Activated naive CD4-positive, alpha-beta T cell treated with anti-CD3 and anti-CD28 coated beads, Interleukin-2, amount 10 ng/mL, durations not matched to agents 7 days and 5 days (primary cell): ENCODE data around the gene SST.

Source experiments
- CTCF ChIA-PET: fragments of 350-600 bp; sonication (Branson Sonifier 250); formaldehyde crosslinking; loops from one replicate; lab custom pipeline; 2021; ENCODE audit warnings: antibody characterized with exemption; lab: Charles Lee
- DNase-seq: peaks from one replicate; pipeline ENCODE4 v3.0.0-alpha.2; 2020
- H3K27ac Mint-ChIP-seq: one replicate; pipeline ENCODE4 v1.8.0; 2021; ENCODE audit warnings: mild to moderate bottlenecking, moderate library complexity, mixed read lengths
- H3K27me3 Mint-ChIP-seq: one replicate; pipeline ENCODE4 v1.8.0; 2021; ENCODE audit warnings: mild to moderate bottlenecking, mixed read lengths
- H3K36me3 Mint-ChIP-seq: one replicate; pipeline ENCODE4 v1.8.0; 2021; ENCODE audit warnings: mixed read lengths
- H3K4me1 Mint-ChIP-seq: one replicate; pipeline ENCODE4 v1.8.0; 2021; ENCODE audit warnings: mixed read lengths
- H3K4me3 Mint-ChIP-seq: one replicate; pipeline ENCODE4 v1.8.0; 2021; ENCODE audit warnings: mild to moderate bottlenecking, moderate library complexity, mixed read lengths
- H3K9me3 Mint-ChIP-seq: one replicate; pipeline ENCODE4 v1.8.0; 2021; ENCODE audit warnings: mixed read lengths

Gene SST

DNA sequence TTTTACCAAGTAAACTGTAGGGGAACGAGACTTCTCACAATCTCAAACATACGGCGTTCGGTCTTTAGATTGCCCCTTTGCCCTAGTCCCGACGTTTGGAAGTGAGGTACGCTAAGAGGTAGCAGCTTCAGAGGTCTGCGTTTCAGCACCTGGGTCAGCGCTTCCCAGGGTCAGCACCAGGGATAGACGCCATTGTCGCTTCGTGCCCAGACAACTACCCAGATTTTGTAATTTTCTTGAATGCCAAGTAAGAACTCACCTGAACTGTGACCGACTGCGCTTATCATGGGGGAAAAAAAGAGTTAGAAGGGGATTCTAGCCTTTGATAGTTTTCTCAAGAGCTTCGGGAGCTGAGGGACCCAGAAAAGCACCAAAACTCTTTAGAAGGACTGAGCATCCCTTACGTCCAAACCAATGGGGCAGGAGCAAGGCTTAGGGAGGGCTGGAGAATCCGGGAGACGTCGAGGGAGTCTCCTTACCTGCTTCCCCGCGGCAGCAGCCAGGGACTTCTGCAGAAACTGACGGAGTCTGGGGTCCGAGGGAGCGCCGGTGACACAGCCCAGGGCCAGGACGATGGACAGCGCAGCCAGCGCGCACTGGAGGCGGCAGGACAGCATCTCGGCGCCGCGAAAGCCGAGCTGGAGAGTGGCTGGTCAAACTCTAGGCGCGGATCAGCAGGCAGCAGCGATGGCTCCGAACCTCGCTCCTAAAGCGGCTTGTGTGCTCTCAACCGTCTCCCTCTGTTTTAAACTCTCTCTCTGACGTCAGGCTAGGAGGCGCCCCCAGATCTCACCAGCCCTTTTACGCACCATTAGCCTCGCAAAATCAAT lies at the start of gene SST:
TSS of gene SST (minus strand) at position 720 of the 830 bp plus-strand sequence. CDS start at position 617, 103 bp downstream.
- CTCF ChIA-PET, result interaction anchor here (0.9 to 8.2 kb wide), 5 partner anchors 10 to 1473 kb away, joined by 3 to 55 read pairs (median 4); no protein-coding TSS in a partner anchor

GRCh38 chr3:187719628-187720336 lies 49.6 kb upstream of the SST start:
- CTCF ChIA-PET, result interaction anchor here (1.0 to 1.9 kb wide), 6 partner anchors 11 to 400 kb away, joined by 3 to 6 read pairs (median 4); no protein-coding TSS in a partner anchor
- Mint-ChIP-seq H3K4me3 (no peak overlapping the region), H3K27me3 (no peaks in the 10 kb centered on the region), H3K27ac (peak overlapping the region; percentile 28), H3K4me1 (no peaks in the 10 kb centered on the region), H3K9me3 (no peaks in the 10 kb centered on the region), H3K36me3 (peaks cover 17% of the 10 kb centered on the region)
- DNase-seq, result no peak

More for the DNA sequence above, at the start of gene SST:
- peaks cover 47% of the 10 kb centered on the region for H3K27me3 Mint-ChIP-seq
- no peaks in the 10 kb centered on the region for H3K9me3 Mint-ChIP-seq
- DNase-seq, result peak; percentile 65
- no peak within 1 kb of the TSS for H3K4me3 Mint-ChIP-seq
- H3K36me3 Mint-ChIP-seq, result no peaks in the 10 kb centered on the region
- H3K4me1 Mint-ChIP-seq, result no peaks in the 10 kb centered on the region
- no peak within 1 kb of the TSS for H3K27ac Mint-ChIP-seq

DNA sequence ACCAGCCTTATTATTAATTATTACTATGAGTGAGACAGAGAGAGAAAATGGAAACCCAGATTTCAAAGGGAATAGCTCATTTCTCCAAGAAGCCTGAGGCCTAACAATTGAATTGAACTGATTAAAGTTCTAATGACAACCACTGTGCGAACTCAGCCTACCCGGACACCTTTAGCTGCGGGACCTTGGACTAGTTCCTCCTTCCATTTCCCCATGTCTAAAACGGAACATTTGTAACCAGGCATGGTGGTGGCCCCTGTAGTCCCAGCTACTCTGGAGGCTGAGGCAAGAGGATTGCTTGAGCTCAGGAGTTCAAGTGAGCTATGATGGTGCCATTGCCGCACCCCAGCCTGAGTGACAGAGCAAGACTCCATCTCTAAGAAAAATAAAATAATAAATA lies 48.6 kb upstream of the SST start:
- peaks cover 4% of the 10 kb centered on the region for H3K27me3 Mint-ChIP-seq
- peaks cover 17% of the 10 kb centered on the region for H3K36me3 Mint-ChIP-seq
- H3K27ac Mint-ChIP-seq, result no peak overlapping the region
- no peaks in the 10 kb centered on the region for H3K9me3 Mint-ChIP-seq
- H3K4me1 Mint-ChIP-seq, result peaks cover 9% of the 10 kb centered on the region
- DNase-seq, result no peak
- CTCF ChIA-PET, result interaction anchor here (1.1 to 6.4 kb wide), 4 partner anchors 20 to 1236 kb away, joined by 3 to 72 read pairs (median 4); no protein-coding TSS in a partner anchor
- no peak overlapping the region for H3K4me3 Mint-ChIP-seq

DNA sequence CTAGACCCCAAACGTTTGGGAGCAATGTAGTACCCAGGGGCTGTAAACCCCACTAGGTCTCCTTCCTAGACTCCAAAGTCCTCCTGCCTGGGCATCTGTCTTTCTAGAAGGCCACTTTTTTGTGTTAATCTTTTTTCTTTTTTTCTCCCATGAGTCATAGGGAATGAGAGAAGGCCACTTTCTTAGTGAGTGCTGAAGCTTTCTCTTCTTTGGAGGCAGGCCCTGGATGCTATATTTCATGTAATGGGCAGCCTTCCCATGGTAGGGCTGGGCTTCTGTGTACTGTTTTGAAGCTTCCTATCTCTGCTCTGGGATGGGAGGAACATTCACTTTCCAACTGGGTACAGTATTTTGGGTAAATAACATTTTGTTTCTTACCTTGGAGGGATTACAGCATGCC lies 47.4 kb upstream of the SST start:
- Mint-ChIP-seq H3K36me3 (peaks cover 6% of the 10 kb centered on the region), H3K4me1 (peaks cover 16% of the 10 kb centered on the region), H3K4me3 (no peak overlapping the region), H3K27ac (no peak overlapping the region), H3K27me3 (peaks cover 4% of the 10 kb centered on the region), H3K9me3 (no peaks in the 10 kb centered on the region)
- CTCF ChIA-PET, result interaction anchor here (0.9 to 6.4 kb wide), 4 partner anchors 17 to 1555 kb away, joined by 3 to 72 read pairs (median 8); no protein-coding TSS in a partner anchor
- no peak for DNase-seq

DNA sequence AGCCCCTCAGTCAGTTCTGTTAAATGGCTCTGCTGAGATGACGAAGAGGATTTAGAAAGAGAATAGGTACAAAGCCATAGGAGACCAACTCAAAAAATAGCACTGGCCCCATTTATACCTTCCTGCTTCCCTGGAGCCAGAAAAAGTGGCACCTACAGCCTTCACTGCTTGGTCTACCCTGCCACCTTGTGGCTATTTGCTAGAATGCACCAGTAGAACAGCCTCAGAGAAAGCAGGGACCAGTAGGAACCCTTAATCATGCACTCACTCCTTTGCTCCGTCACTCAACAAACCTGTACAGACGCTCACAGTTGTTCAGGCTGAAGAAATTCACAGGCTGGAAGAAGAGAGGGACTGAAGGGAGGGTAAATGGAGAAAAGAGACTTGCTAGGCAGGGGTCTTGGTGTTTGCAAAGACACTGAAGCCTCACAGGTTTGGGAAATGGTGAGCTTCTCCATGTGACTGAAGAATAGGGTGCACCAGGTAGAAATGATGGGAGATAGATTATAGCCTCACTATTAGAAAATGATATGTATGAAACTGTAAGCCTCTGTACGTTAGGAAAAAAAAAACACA lies 44.3 kb upstream of the SST start:
- peak; percentile 83 for DNase-seq
- Mint-ChIP-seq H3K4me3 (no peak overlapping the region), H3K27me3 (peaks cover 4% of the 10 kb centered on the region), H3K9me3 (no peaks in the 10 kb centered on the region), H3K27ac (peak overlapping the region; percentile 26), H3K36me3 (no peaks in the 10 kb centered on the region), H3K4me1 (peaks cover 16% of the 10 kb centered on the region)
- CTCF ChIA-PET, result interaction anchor here (0.7 to 6.4 kb wide), 12 partner anchors 13 to 494 kb away, joined by 3 to 72 read pairs (median 4); no protein-coding TSS in a partner anchor

GRCh38 chr3:187713504-187713903 lies 43.3 kb upstream of the SST start:
- no peak overlapping the region for H3K4me3 Mint-ChIP-seq
- no peaks in the 10 kb centered on the region for H3K36me3 Mint-ChIP-seq
- no peaks in the 10 kb centered on the region for H3K9me3 Mint-ChIP-seq
- peaks cover 4% of the 10 kb centered on the region for H3K27me3 Mint-ChIP-seq
- CTCF ChIA-PET, result interaction anchor here (0.7 to 6.4 kb wide), 9 partner anchors 9 to 394 kb away, joined by 3 to 72 read pairs (median 4); no protein-coding TSS in a partner anchor
- H3K4me1 Mint-ChIP-seq, result peaks cover 16% of the 10 kb centered on the region
- H3K27ac Mint-ChIP-seq, result no peak overlapping the region
- peak; percentile 33 for DNase-seq

GRCh38 chr3:187709155-187709554 lies 39.0 kb upstream of the SST start:
- no peak overlapping the region for H3K27ac Mint-ChIP-seq

GRCh38 chr3:187708696-187709095 lies 38.5 kb upstream of the SST start:
- no peak overlapping the region for H3K4me3 Mint-ChIP-seq
- no peaks in the 10 kb centered on the region for H3K36me3 Mint-ChIP-seq
- no peak overlapping the region for H3K27ac Mint-ChIP-seq
- no peaks in the 10 kb centered on the region for H3K9me3 Mint-ChIP-seq
- no peak for DNase-seq
- peaks cover 6% of the 10 kb centered on the region for H3K4me1 Mint-ChIP-seq
- CTCF ChIA-PET, result interaction anchor here (1.0 to 1.6 kb wide), 2 partner anchors 29 to 389 kb away, joined by 3 to 5 read pairs; no protein-coding TSS in a partner anchor
- no peaks in the 10 kb centered on the region for H3K27me3 Mint-ChIP-seq

More at GRCh38 chr3:187709155-187709554, 39.0 kb upstream of the SST start:
- no peak for DNase-seq
- no peaks in the 10 kb centered on the region for H3K36me3 Mint-ChIP-seq
- peaks cover 11% of the 10 kb centered on the region for H3K4me1 Mint-ChIP-seq
- CTCF ChIA-PET, result interaction anchor here (1.0 to 1.6 kb wide), 2 partner anchors 30 to 389 kb away, joined by 3 to 5 read pairs; no protein-coding TSS in a partner anchor
- H3K9me3 Mint-ChIP-seq, result no peaks in the 10 kb centered on the region
- H3K4me3 Mint-ChIP-seq, result no peak overlapping the region
- H3K27me3 Mint-ChIP-seq, result no peaks in the 10 kb centered on the region

DNA sequence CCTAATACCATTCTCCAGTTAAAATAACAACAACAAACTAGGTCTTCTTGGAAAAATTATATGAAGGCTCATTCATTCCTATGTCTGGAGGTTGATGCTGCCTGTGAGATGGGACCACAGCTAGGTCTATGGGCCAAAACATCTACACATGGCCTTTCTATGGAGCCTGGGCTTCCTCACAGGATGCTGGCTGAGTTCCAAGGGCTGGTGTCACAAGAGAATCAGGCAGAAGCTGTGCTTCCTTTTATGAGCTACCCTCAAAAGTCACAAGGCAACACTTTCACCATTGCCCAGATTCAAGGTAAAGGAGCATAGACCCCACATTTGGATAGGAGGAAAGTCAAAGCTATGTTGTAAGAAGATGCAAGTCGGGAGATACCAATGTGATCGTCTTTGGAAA lies 36.8 kb upstream of the SST start:
- peaks cover 2% of the 10 kb centered on the region for H3K27me3 Mint-ChIP-seq
- H3K4me3 Mint-ChIP-seq, result no peak overlapping the region
- H3K9me3 Mint-ChIP-seq, result no peaks in the 10 kb centered on the region
- CTCF ChIA-PET, result no interaction called here
- H3K4me1 Mint-ChIP-seq, result no peaks in the 10 kb centered on the region
- H3K27ac Mint-ChIP-seq, result no peak overlapping the region
- no peaks in the 10 kb centered on the region for H3K36me3 Mint-ChIP-seq
- no peak for DNase-seq

GRCh38 chr3:187705164-187705563 lies 35.0 kb upstream of the SST start:
- DNase-seq, result no peak
- no peaks in the 10 kb centered on the region for H3K36me3 Mint-ChIP-seq
- no peaks in the 10 kb centered on the region for H3K9me3 Mint-ChIP-seq
- H3K27ac Mint-ChIP-seq, result no peak overlapping the region
- CTCF ChIA-PET, result interaction anchor here (0.6 to 1.5 kb wide), 3 partner anchors 10 to 386 kb away, joined by 3 to 4 read pairs (median 4); no protein-coding TSS in a partner anchor
- H3K27me3 Mint-ChIP-seq, result peaks cover 6% of the 10 kb centered on the region
- no peak overlapping the region for H3K4me3 Mint-ChIP-seq
- no peaks in the 10 kb centered on the region for H3K4me1 Mint-ChIP-seq

DNA sequence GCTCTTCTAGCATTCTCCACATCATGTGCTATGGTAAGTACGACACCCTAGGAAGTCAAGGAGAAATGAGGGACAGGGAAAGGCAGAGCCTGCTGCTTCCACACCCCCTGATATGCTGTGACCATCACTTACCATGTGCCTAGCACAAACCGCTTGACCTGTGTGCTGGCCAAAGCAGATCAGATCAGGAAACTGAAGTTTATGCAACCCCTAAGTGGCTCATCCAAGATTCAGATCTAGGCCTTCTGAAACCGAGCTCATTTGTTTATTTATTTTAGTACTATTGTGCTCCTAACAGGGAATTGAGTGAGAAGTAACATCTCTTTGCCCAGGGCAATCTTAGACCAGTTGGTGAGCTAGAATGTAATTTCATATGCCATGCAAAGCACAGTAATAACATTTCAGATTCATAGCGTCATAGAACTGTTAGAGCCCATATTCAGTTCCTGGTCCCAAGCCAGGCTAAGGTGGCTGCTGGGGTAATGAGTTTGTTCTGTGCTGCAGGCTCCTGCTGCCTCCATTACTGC lies 32.4 kb upstream of the SST start, which contains the start of gene RTP2:
TSS of gene RTP2 (minus strand) at position 51 of the 527 bp plus-strand sequence. CDS start 429 bp downstream, outside the sequence.
- H3K9me3 Mint-ChIP-seq, result no peaks in the 10 kb centered on the region
- H3K4me3 Mint-ChIP-seq, result no peak within 1 kb of the TSS
- no peaks in the 10 kb centered on the region for H3K36me3 Mint-ChIP-seq
- no peak for DNase-seq
- CTCF ChIA-PET, result interaction anchor here (1.6 to 2.9 kb wide), 2 partner anchors 21 to 383 kb away, joined by 7 to 9 read pairs; no protein-coding TSS in a partner anchor
- peaks cover 24% of the 10 kb centered on the region for H3K27me3 Mint-ChIP-seq
- no peak within 1 kb of the TSS for H3K27ac Mint-ChIP-seq
- H3K4me1 Mint-ChIP-seq, result no peaks in the 10 kb centered on the region

DNA sequence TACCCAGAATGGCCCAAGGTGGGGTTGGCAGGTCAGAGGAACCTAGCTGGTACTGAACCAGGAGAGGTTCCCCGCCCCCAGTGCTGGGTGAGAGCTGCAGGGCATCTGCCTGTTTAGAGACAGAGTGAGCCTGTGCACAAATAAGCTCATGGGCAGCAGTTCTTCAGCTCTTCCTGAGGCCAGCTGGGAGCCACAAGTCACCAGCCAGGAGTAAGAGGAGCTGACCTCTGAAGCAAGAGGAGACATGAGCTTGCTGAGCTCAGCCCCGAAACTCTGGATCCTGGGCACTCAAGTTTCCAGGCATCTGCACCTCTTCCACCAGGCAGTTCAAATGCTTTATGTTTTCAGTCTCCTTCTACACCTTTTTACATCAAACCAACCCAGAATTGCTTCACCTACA lies 30.1 kb upstream of the SST start:
- Mint-ChIP-seq H3K27me3 (peaks cover 36% of the 10 kb centered on the region), H3K4me1 (no peaks in the 10 kb centered on the region), H3K36me3 (no peaks in the 10 kb centered on the region), H3K27ac (no peak overlapping the region), H3K4me3 (no peak overlapping the region), H3K9me3 (no peaks in the 10 kb centered on the region)
- CTCF ChIA-PET, result interaction anchor here (1.5 to 2.2 kb wide), 2 partner anchors 21 to 84 kb away, joined by 4 to 6 read pairs; no protein-coding TSS in a partner anchor
- DNase-seq, result no peak
